HG02981 (cell line): ENCODE data around the gene OMP.

Source experiments
- ATAC-seq: cut with Tn5 transposase; IDR thresholded peaks from one replicate; pipeline ENCODE4 v1.9.1; 2021; ENCODE audit warnings: mild to moderate bottlenecking, moderate library complexity; ENCODE audit not compliant: unreplicated experiment

OMP gene

GRCh38 chr11:77101043-77101537, 1.6 kb upstream of the OMP start:
- ATAC-seq: no peak

- no peak for ATAC-seq
Observed at GRCh38 chr11:77103319-77103718, 679 bp downstream of the OMP start.

- no peak for ATAC-seq
Observed at GRCh38 chr11:77104727-77105126, 2.1 kb downstream of the OMP start.

- no peak for ATAC-seq
Observed at GRCh38 chr11:77106321-77106720, 3.7 kb downstream of the OMP start.

GRCh38 chr11:77106759-77107158, 4.1 kb downstream of the OMP start:
- no peak for ATAC-seq

GRCh38 chr11:77107950-77108349, 5.3 kb downstream of the OMP start:
- no peak for ATAC-seq

GRCh38 chr11:77108436-77108835, 5.8 kb downstream of the OMP start:
- no peak for ATAC-seq

- no peak for ATAC-seq
Observed at GRCh38 chr11:77109236-77110019, 6.8 kb downstream of the OMP start.

GRCh38 chr11:77110836-77111235, 8.2 kb downstream of the OMP start:
- no peak for ATAC-seq

- ATAC-seq: no peak
Observed at GRCh38 chr11:77111277-77111676, 8.6 kb downstream of the OMP start.

GRCh38 chr11:77111946-77112345, 9.3 kb downstream of the OMP start:
- no peak for ATAC-seq

GRCh38 chr11:77112641-77113381, 10.2 kb downstream of the OMP start:
- no peak for ATAC-seq

- ATAC-seq: no peak
Observed at GRCh38 chr11:77113382-77114088, 10.9 kb downstream of the OMP start.

- no peak for ATAC-seq
Observed at GRCh38 chr11:77114089-77114463, 11.4 kb downstream of the OMP start.

- no peak for ATAC-seq
Observed at GRCh38 chr11:77115181-77115611, 12.6 kb downstream of the OMP start.

- no peak for ATAC-seq
Observed at GRCh38 chr11:77115956-77116355, 13.3 kb downstream of the OMP start.

- no peak for ATAC-seq
Observed at GRCh38 chr11:77117492-77117891, 14.9 kb downstream of the OMP start.

- ATAC-seq: no peak
Observed at GRCh38 chr11:77118086-77118485, 15.4 kb downstream of the OMP start.

- ATAC-seq: no peak
Observed at GRCh38 chr11:77118971-77119370, 16.3 kb downstream of the OMP start.

- no peak for ATAC-seq
Observed at GRCh38 chr11:77119531-77119936, 16.9 kb downstream of the OMP start.

GRCh38 chr11:77120571-77120970, 17.9 kb downstream of the OMP start:
- no peak for ATAC-seq
